HepG2 (cell line): ENCODE data around the gene FXYD5. TPM values are rescaled to one million over a fixed set of nuclear protein-coding genes. Genes with fewer than 3 reads are reported as not detected.

ENCODE experiments used
- ATAC-seq: fragments of 200-7000 bp; cut with Tn5 transposase; 3 replicates; pipeline ENCODE4 v1.9.1; 2020; ENCODE audit warnings: mild to moderate bottlenecking, moderate library complexity
- BruUV-seq: library from RNA; stranded (reverse); fragments of 400-500 nt; replicated peaks from 2 replicates; lab custom pipeline; 2021; lab: Mats Ljungman, UMichigan
- CTCF ChIA-PET: fragments of 300-600 bp; formaldehyde crosslinking; extraction: SDS; loops from one replicate; lab custom pipeline; 2021; ENCODE audit warnings: low total read pairs, inconsistent platforms, low intra/inter-chr PET ratio; lab: Yijun Ruan, JAX
- POLR2A ChIA-PET: fragments of 350-600 bp; sonication (Branson Sonifier 250); formaldehyde crosslinking; loops from one replicate; lab custom pipeline; 2020; ENCODE audit warnings: antibody characterized with exemption, inconsistent platforms; lab: Yijun Ruan, JAX
- DNase-seq: peaks from one replicate; pipeline ENCODE4 v3.0.0-alpha.2; 2015; ENCODE audit warnings: low spot score
- FAIRE-seq: peaks from 3 replicates; lab custom pipeline; 2011; peaks lifted over from hg19 to GRCh38; lab: Jason Lieb, UNC
- H2AFZ ChIP-seq: one replicate; pipeline ENCODE4 v1.6.1; 2011; ENCODE audit warnings: low read length, inconsistent platforms
- H3K27ac ChIP-seq: fragments of 300-600 bp; 3 replicates; pipeline ENCODE4 v1.8.0; 2011; ENCODE audit warnings: mixed run types, mild to moderate bottlenecking, mixed read lengths, low read length, inconsistent platforms; ENCODE audit not compliant: insufficient read depth; ENCODE audit errors: extremely low read length
- H3K27me3 ChIP-seq, 2 experiments: fragments of 200-600 bp in 1 of 2; 2 replicates in 1 of 2; 3 replicates in 1 of 2; pipeline versions ENCODE4 v1.6.0 to v1.8.0; 2011; ENCODE audit warnings: low read length in 2 of 2, mild to moderate bottlenecking in 2 of 2, moderate library complexity in 2 of 2, inconsistent platforms in 1 of 2; ENCODE audit not compliant: insufficient read depth in 2 of 2, control insufficient read depth in 1 of 2
- H3K36me3 ChIP-seq, 2 experiments: fragments of 200-600 bp in 1 of 2; replicated peaks in 1 of 2; 2 replicates in 1 of 2; 3 replicates in 1 of 2; pipeline versions ENCODE4 v1.5.1 to v1.8.0; 2011; ENCODE audit warnings: low read length in 2 of 2, inconsistent platforms in 1 of 2; ENCODE audit not compliant: insufficient read depth in 2 of 2, control insufficient read depth in 1 of 2
- H3K4me1 ChIP-seq: 2 replicates; pipeline ENCODE4 v1.5.1; 2012; ENCODE audit warnings: low read length, inconsistent platforms; ENCODE audit not compliant: insufficient read depth
- H3K4me2 ChIP-seq: 2 replicates; pipeline ENCODE4 v1.6.0; 2011; ENCODE audit warnings: low read depth, low read length, inconsistent platforms
- H3K4me3 ChIP-seq, 3 experiments: fragments of 200-600 bp in 1 of 3; sonication (generic), shearing (Covaris generic) in 1 of 3; replicated peaks in 1 of 3; 2 replicates each; pipeline ENCODE4 v1.5.1; 2011 to 2016; ENCODE audit warnings: low read length in 3 of 3, inconsistent platforms in 2 of 3, low read depth in 2 of 3, mild to moderate bottlenecking in 2 of 3, control low read depth in 1 of 3, mixed read lengths in 1 of 3; ENCODE audit not compliant: insufficient read depth in 1 of 3
- H3K79me2 ChIP-seq: one replicate; pipeline ENCODE4 v1.6.1; 2011; ENCODE audit warnings: low read length, inconsistent platforms; ENCODE audit not compliant: insufficient read depth
- H3K9ac ChIP-seq: 2 replicates; pipeline ENCODE4 v1.6.0; 2011; ENCODE audit warnings: mild to moderate bottlenecking, low read depth, low read length, inconsistent platforms; ENCODE audit not compliant: insufficient read depth
- H3K9me3 ChIP-seq: 2 replicates; pipeline ENCODE4 v1.5.1; 2012; ENCODE audit warnings: mild to moderate bottlenecking, low read length
- H4K20me1 ChIP-seq: 2 replicates; pipeline ENCODE4 v1.6.0; 2011; ENCODE audit warnings: inconsistent platforms, mild to moderate bottlenecking, low read length, moderate library complexity; ENCODE audit not compliant: insufficient read depth
- NAIF1 ChIP-seq: sonication (generic); formaldehyde crosslinking; IDR thresholded peaks from 2 replicates; pipeline ENCODE4 v1.5.0; 2020; ENCODE audit warnings: mild to moderate bottlenecking, missing genetic modification reagents, borderline replicate concordance
- PAF1 ChIP-seq: IDR thresholded peaks from 2 replicates; pipeline ENCODE4 v1.6.1; 2016; ENCODE audit warnings: missing genetic modification reagents, missing compliant biosample characterization
- SIN3B ChIP-seq: fragments of 150-350 bp; IDR thresholded peaks from 2 replicates; pipeline ENCODE4 v1.6.1; 2014; ENCODE audit warnings: low read length
- SP4 ChIP-seq: sonication (generic); formaldehyde crosslinking; IDR thresholded peaks from 2 replicates; pipeline ENCODE4 v1.8.1; 2023; ENCODE audit warnings: mild to moderate bottlenecking, missing genetic modification reagents
- ZFP90 ChIP-seq: sonication (generic); formaldehyde crosslinking; IDR thresholded peaks from 2 replicates; pipeline ENCODE4 v1.8.0; 2022; ENCODE audit warnings: missing genetic modification reagents, mild to moderate bottlenecking, inconsistent platforms, borderline replicate concordance
- ZNF598 ChIP-seq: sonication (generic); formaldehyde crosslinking; IDR thresholded peaks from 2 replicates; pipeline ENCODE4 v1.5.1; 2020; ENCODE audit warnings: mild to moderate bottlenecking, missing genetic modification reagents, borderline replicate concordance
- ZNF687 ChIP-seq: sonication (generic); formaldehyde crosslinking; IDR thresholded peaks from 2 replicates; pipeline ENCODE4 v1.5.1; 2020; ENCODE audit warnings: mild to moderate bottlenecking, missing genetic modification reagents, moderate library complexity
- WGBS: methylation state at CpG from one replicate; pipeline ENCODE4 v1.1.6; 2017; ENCODE audit warnings: low lambda C conversion rate; 5-methylcytosine and 5-hydroxymethylcytosine counted together
- in situ Hi-C: cut with HindIII; loops from 2 replicates; pipeline ENCODE4 v1.10.0; 2017; ENCODE audit warnings: low pct_unique_long_range_greater_than_20kb; ENCODE audit not compliant: extremely low pct_ligation_motif_present
- intact Hi-C: fragments of 100-400 bp; cut with micrococcal nuclease; formaldehyde crosslinking; loops from one replicate; pipeline ENCODE4 v1.10.0; 2022; ENCODE audit not compliant: unreplicated experiment
- polyA plus RNA-seq, 8 experiments: library from polyadenylated mRNA; depleted of rRNA in 3 of 8; stranded (reverse) in 7 of 8; unstranded in 1 of 8; fragments of >200 nt; fragmentation: Illumina TruSeq in 4 of 8; extraction: Trizol in 4 of 8; gene quantifications; 2 replicates each; pipeline versions ENCODE4 v1.2.1 to v1.2.3, GENCODE V29; 2011 to 2016; ENCODE audit warnings: low read depth in 4 of 8, missing spikeins in 1 of 8, mixed read lengths in 1 of 8; ENCODE audit not compliant: insufficient read depth in 1 of 8
- total RNA-seq, 5 experiments: library from RNA; depleted of rRNA; stranded (reverse); fragments of >200 nt; fragmentation: Illumina TruSeq; extraction: Trizol; gene quantifications; 2 replicates each; pipeline ENCODE4 v1.2.3, GENCODE V29; 2016; ENCODE audit warnings: low read depth in 1 of 5

The FXYD5 gene
- total and polyA plus RNA-seq, 2 of the 13 experiments (the other 11 are each of a cell fraction or from before 2014, with no cell fraction given) = 0.65 TPM; not detected in 1

GRCh38 chr19:35127871-35128270, 26.7 kb upstream of the FXYD5 start:
- no peaks in the 10 kb centered on the region for H3K36me3 ChIP-seq
- no peak for ATAC-seq
- H3K79me2 ChIP-seq = no peaks in the 10 kb centered on the region
- H3K4me3 ChIP-seq = no peak overlapping the region
- DNase-seq = no peak
- H3K9ac ChIP-seq = no peak overlapping the region
- POLR2A ChIA-PET = no interaction called here
- FAIRE-seq = no peak
- no peak overlapping the region for H3K27ac ChIP-seq
- peaks cover 88% of the 10 kb centered on the region for H3K4me1 ChIP-seq
- BruUV-seq = no TSS peak
- intact Hi-C loops = no loop called here
- H3K9me3 ChIP-seq = no peaks in the 10 kb centered on the region
- WGBS = 94% methylated on average over 7 of the region's 7 CpGs
- TF ChIP-seq ZFP90 (CRISPR knock-in tag) = no peak
- no peak for TF ChIP-seq SIN3B
- no peak for TF ChIP-seq SP4 (CRISPR knock-in tag)
- TF ChIP-seq NAIF1 (CRISPR knock-in tag) = no peak
- TF ChIP-seq PAF1 (CRISPR knock-in tag) = no peak
- peak; percentile 13; the same call in 1 of the 2 replicates for TF ChIP-seq ZNF598 (CRISPR knock-in tag)
- peak; percentile 16; the same call in 1 of the 2 replicates for TF ChIP-seq ZNF687 (CRISPR knock-in tag)
- TF ChIP-seq, all 625 proteins: peak for 2
- H3K27me3 ChIP-seq = no peaks in the 10 kb centered on the region
- H2AFZ ChIP-seq = no peak overlapping the region
- no peak overlapping the region for H3K4me2 ChIP-seq
- no peaks in the 10 kb centered on the region for H4K20me1 ChIP-seq
- in situ Hi-C loops = no loop called here
- CTCF ChIA-PET = no interaction called here
